Posterior vena cava (tissue), 2 donors: ENCODE measurements around the gene SCAMP5. TPM values are rescaled to one million over a fixed set of nuclear protein-coding genes. Genes with fewer than 3 reads are reported as not detected.

ENCODE experiments used
- DNase-seq: peaks from one replicate; pipeline ENCODE4 v3.0.0-alpha.2; 2020; ENCODE audit warnings: low spot score
- intact Hi-C, 2 donors: fragments of 100-400 bp; cut with DNase I; formaldehyde crosslinking; loops; one replicate each; pipeline versions ENCODE4 v1.14.1 to v1.14.2; 2022 to 2023
- long read RNA-seq, 2 donors: library from polyadenylated mRNA; unstranded; transcript quantifications; one replicate each; pipeline ENCODE4 v2.0.0, GENCODE V29; 2020 to 2021
- total RNA-seq, 2 donors: library from RNA; stranded (reverse); fragmentation: NEBNext Ultra II Directional; extraction: Animal tissue kit (Norgen Biotek cat#: 25700); gene quantifications; one replicate each; pipeline ENCODE4 v1.2.1, GENCODE V29; 2021
- donor health status: DM: yes; HTN: yes; CAD: no.
- donor health status: DM: yes; HTN: yes; CAD: no.

The SCAMP5 gene, protein sequence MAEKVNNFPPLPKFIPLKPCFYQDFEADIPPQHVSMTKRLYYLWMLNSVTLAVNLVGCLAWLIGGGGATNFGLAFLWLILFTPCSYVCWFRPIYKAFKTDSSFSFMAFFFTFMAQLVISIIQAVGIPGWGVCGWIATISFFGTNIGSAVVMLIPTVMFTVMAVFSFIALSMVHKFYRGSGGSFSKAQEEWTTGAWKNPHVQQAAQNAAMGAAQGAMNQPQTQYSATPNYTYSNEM
- 1 to 10 TPM; 2.4 to 2.9 TPM for total RNA-seq
- long read RNA-seq, donor 1 = 0 reads
- long read RNA-seq, donor 2, partial matches to known transcripts = 0 of 3 reads
- long read RNA-seq, donor 2, other reads (novel, unspliced or antisense) = 3 of 3 reads

DNA sequence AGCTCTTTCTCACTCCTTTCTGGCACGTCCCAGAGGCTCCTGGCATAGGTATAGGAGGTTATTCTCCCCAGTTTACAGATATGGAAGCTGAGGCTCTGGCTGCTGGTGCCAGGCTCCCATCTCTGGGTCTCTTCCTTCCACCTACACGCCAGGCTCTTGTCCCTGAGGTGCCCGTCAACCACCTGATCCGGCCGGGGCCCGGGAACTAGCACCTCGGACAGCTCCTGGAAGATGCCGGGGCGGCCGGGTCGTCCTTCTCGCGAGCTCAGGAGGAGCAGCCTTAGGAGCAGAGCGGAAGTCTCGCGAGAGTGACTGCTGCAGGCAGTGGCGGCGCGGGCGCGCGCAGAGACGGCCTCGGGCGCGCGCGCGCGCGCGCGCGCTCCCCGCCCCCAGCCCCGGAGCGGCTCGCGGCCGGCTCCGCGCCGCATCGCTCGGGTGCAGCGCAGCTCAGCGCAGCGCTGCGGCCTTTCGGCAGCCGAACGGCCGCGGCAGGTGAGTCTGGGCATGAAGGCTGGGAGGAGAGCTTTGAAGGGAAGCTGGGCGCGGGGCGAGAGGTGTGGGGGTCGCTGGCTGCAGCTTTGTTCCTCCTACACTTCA, at the start of gene SCAMP5:
SCAMP5 (plus strand) TSS at position 382 of the 597 bp plus-strand sequence. CDS start 16,277 bp downstream, outside the sequence.
- intact Hi-C loops = no loop called here
- DNase-seq = peak; percentile 96

DNA sequence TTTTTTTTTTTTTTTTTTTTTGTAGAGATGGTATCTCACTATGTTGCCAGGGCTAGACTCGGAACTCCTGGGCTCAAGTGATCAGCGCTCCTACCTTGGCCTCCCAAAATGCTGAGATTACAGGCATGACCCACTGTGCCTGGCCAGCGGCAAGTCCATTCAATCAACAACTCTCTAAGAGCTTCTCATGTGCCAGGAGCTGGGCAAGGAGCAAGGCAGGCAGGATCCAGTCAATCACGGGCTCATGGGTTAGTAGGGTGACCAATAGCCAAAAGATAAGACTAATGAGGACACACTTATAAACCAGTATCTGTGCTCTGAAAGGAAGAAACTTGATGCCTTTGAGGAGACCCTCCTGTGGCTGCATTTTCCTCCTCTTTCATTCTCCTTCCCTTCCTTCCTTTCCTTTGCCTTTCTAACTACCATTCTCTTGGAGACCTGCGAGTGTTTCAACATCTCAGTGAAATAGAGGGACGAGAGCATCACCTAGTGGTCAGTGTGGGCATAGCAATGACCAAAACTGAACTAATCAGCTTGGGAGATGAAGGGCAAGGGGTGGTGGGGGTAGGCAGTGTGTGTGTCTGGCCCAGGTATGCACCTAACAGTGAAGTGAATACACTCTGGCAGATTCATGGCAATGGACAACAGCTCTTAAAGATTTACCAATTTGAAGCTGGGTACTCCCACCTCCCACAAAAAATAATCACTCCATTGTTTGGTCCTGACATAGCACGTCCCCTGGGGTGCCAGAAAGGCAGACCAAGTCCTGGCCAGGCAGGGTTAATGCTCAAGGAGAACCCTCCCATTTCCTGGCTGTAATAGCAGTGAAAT, 45.1 kb upstream of the SCAMP5 start:
- intact Hi-C loops = loop anchor here (10.0 kb wide), 2 partner anchors 175 to 255 kb away; partner anchors contain the start of gene C15orf39 (in 1 of the 2)
- DNase-seq = no peak

DNA sequence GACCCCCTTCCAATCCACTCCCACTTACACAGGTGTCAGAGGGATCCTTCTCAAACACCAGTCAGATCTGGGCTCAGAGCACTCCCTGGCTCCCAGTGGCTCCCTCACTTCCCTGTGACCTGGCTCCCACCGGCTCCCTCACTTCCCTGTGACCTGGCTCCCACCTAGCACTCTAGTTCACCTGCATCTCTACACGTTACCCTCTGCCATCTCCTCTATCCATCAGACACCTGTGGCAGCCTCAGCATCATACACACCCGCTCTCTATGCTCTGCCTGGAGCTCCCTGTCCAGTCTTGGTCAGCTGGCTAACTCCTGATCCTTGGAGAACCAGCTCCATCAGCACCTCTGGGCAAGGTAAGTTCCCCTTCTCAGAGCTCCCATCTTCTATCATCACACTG, 44.4 kb upstream of the SCAMP5 start:
- intact Hi-C loops = loop anchor here (10.0 kb wide), 2 partner anchors 176 to 254 kb away; partner anchors contain the start of gene C15orf39 (in 1 of the 2)
- no peak for DNase-seq

DNA sequence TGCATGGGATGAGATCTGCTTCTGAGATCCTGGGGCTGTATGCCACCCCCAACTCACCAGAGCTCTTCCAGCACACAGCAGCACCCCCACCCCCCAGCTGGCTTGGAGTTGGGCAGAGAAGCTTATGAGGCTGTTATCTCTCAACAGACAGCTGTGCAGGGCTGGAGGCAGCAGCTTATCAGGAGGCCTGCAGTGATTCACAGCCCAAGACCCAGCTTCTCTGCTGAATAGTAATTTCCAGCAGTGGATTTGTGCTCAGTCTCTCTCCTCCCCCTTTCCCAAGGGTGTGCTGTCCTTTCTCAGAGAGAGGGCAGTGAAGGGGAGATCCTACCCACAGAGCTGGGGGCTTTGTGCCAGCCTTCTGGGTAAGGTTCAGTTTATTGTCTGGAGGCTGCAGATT, 40.8 kb upstream of the SCAMP5 start:
- DNase-seq = no peak

DNA sequence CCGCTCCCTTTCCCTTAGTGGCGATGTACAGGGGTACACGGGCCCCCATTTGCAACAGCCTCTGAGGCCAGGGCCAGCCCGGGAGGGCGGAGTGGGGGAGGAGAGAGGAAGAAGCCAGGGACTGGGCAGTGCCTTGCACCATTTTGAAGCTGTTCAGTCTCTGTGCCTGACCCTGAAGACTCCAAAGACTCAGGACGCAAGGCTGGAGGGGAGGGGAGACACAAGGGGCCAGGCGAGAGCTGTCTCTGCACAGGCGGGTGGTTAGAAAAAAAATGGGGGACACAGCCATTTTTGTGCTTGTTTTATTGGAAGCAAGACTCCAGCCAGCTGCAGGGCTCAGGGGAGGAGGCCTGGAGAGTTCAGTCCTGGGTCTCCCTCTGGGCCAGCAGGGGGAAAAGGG, 40.3 kb upstream of the SCAMP5 start:
- DNase-seq = no peak
- intact Hi-C loops = loop anchor here (10.0 kb wide), 2 partner anchors 180 to 250 kb away; partner anchors contain the start of gene C15orf39 (in 1 of the 2)

More for the DNA sequence above, 40.8 kb upstream of the SCAMP5 start:
- intact Hi-C loops = loop anchor here (10.0 kb wide), 2 partner anchors 180 to 250 kb away; partner anchors contain the start of gene C15orf39 (in 1 of the 2)

DNA sequence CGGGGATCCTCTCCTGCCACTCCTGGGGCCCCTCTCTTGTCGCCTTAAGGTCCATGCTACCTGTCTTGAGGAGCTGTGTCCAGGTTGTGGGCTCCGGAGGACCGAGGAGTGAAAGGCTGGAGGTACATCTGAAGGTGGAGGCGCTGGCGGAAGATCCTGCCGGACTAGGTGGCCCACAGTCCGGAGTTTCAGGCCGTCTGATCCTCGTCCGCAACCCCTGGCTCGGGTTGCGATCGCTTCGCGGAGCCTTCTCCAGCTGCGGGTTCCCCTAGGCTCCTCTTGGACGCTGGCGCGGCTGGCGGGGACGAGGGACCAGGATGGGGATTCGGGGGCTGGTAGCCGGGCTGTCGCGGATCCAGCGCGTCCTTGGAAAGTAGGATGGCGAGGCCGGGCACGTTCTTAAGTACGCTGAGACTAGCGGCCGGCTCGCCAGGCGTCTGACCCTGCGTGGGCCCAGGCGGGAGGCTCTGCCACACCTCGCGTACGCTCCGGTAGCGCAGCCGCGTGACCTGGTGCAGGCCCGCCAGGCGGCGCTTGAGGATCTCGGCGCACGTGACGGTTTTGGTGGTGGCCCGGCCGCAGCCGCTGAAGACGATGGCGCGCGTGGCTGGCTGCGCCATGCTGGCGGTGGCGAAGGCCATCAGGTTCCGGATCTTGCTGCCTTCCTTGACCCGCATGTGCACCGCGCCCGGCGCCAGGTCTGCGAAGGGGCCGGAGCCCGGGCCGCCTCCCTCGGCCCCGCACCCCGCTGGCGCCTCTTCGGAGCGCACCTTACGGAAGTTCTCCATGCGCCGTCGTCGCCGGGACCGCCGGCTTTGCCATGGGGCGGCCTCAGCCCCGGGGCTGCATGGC, 39.3 kb upstream of the SCAMP5 start:
- intact Hi-C loops = loop anchor here (10.0 kb wide), 2 partner anchors 181 to 249 kb away; partner anchors contain the start of gene C15orf39 (in 1 of the 2)

DNA sequence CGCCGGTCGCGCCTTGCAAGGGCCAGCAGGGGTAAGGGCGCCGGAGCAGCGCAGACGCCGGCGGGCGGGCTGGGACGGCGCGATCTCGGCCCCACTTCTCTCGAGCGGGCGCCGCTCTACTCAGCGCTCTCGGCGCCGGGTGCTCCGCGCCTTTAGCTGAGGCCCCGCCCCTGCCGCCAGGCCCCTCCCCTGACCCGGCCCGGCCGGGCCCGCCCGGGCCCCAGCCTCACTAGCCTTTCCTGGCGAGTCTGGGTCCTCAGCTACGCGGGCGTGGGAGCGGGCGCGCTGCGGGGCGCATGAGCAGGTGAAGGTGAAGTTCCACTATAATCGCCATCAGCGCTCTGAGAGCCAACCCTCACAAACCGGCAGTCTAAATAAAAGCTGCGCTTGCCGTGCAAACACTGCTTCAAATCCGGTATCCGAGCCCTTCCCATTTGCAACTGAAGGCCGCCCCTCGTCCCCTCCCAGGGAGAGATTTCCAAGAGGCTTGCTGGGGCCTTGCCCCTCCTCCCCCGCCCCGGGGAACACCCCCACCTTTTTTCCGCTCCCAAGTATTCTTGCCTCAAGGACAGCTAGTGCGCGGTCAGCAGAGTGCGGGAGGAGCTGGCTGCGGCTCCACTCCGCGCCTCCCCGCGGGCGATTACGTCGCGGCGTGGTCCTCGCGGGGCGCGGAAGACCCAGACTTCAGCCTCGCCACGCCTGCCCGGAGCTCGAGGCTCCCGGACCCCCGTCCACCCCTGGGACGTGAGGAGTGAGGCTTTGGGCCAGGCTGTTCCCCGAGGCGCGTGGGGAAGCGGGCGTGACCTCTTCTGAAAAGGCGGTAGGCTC, 38.5 kb upstream of the SCAMP5 start, which contains the start of gene RPP25:
RPP25 (minus strand) TSS at position 125 of the 828 bp plus-strand sequence. CDS start 189 bp downstream, outside the sequence.
- DNase-seq = peak; percentile 93
- intact Hi-C loops = loop anchor here (10.0 kb wide), 2 partner anchors 182 to 248 kb away; partner anchors contain the start of gene C15orf39 (in 1 of the 2)

More for the DNA sequence above, 39.3 kb upstream of the SCAMP5 start:
- DNase-seq = peak; percentile 94

DNA sequence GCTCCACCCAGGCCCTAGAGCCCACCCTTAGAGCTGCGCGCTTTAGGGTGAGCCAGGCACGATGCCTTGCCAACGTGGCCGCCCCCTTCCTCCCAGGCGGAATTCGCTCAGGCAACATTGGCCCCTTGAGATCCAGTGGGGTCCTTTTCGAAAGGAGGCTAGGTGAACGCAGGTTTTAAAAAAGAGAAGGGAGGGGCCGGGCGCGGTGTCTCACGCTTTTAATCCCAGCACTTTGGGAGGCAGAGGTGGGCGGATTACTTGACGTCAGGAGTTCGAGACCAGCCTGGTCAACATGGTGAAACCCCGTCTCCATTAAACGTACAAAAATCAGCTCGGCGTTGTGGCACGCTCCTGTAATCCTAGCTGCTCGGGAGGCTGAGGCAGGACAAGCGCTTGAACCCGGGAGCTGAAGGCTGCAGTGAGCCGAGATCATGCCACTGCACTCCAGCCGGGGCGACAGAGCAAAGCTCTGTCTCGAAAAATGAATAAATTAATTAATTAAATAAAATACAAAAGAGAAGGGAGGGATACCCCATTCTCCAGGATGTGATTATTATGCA, 37.8 kb upstream of the SCAMP5 start:
- DNase-seq = no peak
- intact Hi-C loops = loop anchor here (10.0 kb wide), 2 partner anchors 183 to 247 kb away; partner anchors contain the start of gene C15orf39 (in 1 of the 2)

DNA sequence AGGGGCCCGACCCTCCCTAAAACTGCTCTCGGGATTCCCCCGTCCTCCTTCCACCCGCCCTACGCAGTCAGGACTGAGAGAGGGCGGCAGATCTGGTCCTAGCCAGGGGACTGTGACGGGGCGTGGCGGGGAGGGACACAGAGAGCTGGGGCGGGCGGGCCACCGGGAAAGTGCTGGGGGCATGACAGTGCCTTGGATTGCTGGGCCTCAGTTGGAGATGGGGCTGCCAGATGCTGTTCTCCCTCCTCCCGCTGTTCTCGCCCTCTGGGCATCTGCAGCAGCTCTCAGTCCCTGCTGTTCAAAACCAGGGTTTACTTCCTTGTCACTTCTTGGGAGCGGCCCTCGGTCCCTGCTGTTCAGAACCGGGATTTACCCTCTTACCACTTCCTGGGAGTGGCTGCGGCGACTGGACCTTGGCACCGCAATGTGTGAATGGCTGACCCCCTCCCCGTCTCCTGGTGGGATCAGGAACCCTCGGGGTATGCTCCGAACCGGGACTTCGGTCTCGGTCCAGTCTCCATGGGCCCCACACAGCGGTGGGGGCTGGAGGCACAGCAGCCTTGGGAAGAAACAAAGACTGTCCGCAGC, 36.9 kb upstream of the SCAMP5 start:
- peak; percentile 87 for DNase-seq
- intact Hi-C loops = loop anchor here (10.0 kb wide), 2 partner anchors 184 to 246 kb away; partner anchors contain the start of gene C15orf39 (in 1 of the 2)

DNA sequence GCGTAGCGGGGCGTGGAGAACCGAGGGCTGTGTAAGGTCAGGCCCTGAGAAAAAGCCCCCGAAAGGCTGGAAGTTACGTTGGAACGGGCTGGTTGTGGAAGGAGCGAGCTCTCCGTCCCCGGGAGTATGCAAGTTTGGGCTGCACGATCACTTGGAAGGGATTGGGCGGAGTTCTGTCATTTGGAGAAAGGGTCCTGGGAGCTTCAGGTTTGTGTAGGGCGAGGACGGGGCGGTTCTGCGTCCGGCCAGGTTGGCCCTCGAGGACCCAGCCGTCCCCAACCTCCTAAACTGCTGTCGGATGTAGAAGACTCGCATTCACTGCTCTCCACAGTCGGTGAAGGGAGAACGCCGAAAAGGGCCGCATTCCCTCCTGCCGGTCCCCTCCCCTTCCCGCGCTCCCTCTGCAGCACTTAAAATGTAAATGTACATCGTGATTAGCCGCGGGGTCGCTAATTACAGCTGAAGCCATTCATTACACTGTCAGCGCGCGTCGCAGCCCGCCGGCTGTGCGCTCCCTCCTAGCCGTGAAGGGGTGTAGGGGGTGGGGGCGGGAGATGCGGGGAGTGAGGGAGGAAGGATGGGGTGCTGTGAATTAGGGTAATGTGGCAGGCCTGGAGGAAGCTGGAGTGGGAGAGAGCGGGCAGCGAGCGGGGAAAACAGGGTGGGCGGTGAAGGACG, 36.3 kb upstream of the SCAMP5 start:
- DNase-seq = no peak
- intact Hi-C loops = loop anchor here (10.0 kb wide), 2 partner anchors 184 to 246 kb away; partner anchors contain the start of gene C15orf39 (in 1 of the 2)

DNA sequence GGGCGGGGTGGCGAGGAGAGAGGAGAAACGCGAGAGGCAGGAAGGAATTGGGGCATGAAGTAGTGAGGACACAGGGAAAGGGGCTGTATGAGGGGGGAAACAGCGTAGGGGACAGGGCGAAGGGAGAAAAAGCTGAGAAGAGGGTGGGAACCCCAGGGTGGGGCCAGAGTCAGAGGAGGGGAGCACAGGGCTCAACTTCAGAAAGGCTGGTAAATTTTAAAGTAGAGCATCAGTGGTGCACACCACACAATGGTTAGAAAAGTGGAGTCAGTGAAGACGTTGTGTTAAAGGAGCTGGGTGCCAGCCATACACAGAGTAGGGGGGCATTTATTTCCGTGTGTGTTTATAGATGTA, 35.8 kb upstream of the SCAMP5 start:
- DNase-seq = no peak
- intact Hi-C loops = loop anchor here (10.0 kb wide), 2 partner anchors 185 to 245 kb away; partner anchors contain the start of gene C15orf39 (in 1 of the 2)

DNA sequence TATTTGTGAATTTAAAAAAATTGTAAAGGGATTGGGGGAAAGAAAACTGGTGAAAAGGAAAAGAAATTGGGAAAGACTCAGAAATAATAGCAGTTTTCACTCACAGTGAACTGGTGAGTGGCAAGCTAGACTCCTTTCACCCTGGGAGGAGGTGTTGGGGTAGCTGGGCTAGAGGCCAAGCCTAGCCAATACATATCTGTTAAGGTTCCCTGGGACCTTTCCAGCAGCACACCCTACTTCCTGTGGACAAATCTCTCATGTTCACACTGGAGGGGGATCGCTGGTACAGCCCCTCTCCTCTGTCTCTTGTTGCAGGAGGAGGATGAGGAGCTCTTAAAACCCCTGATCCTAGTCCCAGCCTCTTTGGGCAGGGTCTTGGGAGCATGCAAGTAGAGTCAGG, 35.1 kb upstream of the SCAMP5 start:
- no peak for DNase-seq
- intact Hi-C loops = no loop called here

DNA sequence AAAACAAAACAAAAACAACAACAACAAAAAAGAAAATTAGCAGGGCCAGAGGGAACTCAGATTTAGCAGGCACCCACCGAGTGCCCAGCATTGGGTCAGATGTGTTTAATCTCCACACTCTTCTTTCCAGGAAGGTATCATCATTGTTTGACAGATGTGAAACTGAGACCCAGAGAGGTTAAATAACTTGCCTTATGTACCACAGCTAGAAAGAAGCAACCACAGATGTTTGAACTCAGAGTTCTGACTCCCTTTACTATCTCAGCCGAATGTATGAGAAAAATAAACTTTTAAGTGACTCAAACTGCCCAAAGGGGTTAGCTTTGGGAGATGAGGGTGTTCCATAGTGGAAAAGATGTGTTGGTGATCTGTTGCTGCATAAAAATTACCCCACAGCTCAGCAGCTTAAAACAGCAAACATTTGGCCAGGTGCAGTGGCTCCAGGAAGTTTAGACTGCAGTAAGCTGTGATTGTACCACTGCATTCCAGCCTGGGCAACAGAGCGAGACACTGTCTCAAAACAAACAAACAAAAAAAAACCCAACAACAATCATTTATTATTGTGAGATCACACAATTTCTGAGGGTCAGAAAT, 34.3 kb upstream of the SCAMP5 start:
- no peak for DNase-seq

DNA sequence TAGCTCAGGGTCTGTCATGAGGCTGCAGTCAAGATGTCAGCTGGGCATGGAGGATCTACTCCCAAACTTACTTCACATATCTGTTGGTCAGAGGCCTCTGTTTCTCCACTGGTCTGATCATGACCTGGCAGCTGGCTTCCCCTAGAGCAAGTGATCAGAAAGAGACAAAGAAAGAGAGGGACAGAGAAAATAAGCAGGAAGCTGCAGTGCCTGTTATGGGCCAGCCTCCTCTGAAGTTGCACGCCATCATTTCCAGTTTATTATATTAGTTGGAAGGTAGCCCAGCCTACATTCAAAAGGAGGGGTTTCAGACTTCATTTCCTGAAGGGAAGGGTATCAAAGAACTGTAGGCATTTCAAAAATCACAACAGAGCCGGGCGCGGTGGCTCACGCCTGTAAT, 33.7 kb upstream of the SCAMP5 start:
- intact Hi-C loops = no loop called here
- no peak for DNase-seq

More for the DNA sequence above, 34.3 kb upstream of the SCAMP5 start:
- intact Hi-C loops = no loop called here

DNA sequence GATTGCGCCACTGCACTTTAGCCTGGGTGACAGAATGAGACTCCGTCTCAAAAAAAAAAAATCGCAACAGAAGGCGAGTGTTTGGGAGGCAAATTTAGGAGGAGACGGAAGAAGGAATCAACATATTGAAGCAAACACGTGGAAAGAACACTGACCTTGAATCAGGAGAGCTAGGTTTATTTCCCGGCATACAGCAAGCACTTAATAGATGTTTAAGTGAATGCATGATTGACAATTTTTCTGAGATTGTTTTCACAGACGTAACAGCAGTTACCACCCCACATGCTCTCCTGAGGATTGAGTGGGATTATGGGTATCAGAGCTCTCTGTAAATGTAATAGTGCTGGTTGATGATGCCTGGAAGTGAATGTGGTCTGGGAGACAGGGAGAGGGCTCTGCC, 33.1 kb upstream of the SCAMP5 start:
- intact Hi-C loops = no loop called here
- DNase-seq = no peak

DNA sequence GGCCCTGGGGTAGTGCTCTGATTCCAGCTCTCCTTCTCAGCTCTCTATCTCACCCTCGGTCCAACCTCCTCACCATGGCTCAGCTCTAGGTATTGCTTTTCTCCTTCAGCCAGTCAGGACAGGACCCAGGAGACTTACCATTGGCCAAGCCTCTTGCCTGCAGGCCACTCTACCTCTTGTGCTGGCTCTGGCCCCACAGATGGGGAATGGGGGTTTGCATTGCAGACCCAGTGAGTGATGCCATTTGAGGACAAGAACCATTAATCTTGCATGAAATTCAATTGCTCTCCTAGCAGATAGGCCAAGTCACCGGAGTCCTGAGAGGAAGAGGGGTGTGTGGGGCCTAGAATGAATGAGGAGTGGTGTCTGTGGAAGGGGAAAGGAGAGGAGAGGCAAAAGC, 32.7 kb upstream of the SCAMP5 start:
- DNase-seq = no peak
- intact Hi-C loops = no loop called here
